Lower leg skin (tissue), 3 donors: ENCODE data around the gene RUNDC3A.

Experiments
- CTCF ChIP-seq, 3 donors: fragments of 450-650 bp; IDR thresholded peaks; one replicate each; pipeline ENCODE4 v1.5.1; 2016; ENCODE audit warnings: antibody characterized with exemption in 3 of 3, mild to moderate bottlenecking in 3 of 3, moderate library complexity in 2 of 3
- POLR2A ChIP-seq, 2 donors: fragments of 450-650 bp; IDR thresholded peaks; one replicate each; pipeline ENCODE4 v1.6.1; 2016 to 2017; ENCODE audit warnings: antibody characterized with exemption in 2 of 2, mild to moderate bottlenecking in 1 of 2, moderate library complexity in 1 of 2

GRCh38 chr17:44338702-44339101 is 30.3 kb downstream of the RUNDC3A start:
- no peak for TF ChIP-seq CTCF (IDR thresholded peaks at IDR 0.05)
- TF ChIP-seq POLR2A (IDR thresholded peaks at IDR 0.05): no peak
